ENCODE results near the gene CT55. TPM values are rescaled to one million over a fixed set of nuclear protein-coding genes. Genes with fewer than 3 reads are reported as not detected.
"Not testable (repeated sequence)": the region's sequence is repeated elsewhere in the genome, so short reads cannot be mapped to it uniquely, and the experiment has no call there.

CT55 gene
- total RNA-seq = not detected in 2 replicates

GRCh38 chrX:135170877-135171519, at the start of gene CT55:
CT55 (minus strand) TSS chrX:135171398; CDS start chrX:135171171, 227 bp downstream.
- no peaks in the 10 kb centered on the region for H3K27me3 ChIP-seq (ENCODE audit: control insufficient read depth, insufficient read depth, low read length)
- H3K36me3 ChIP-seq (ENCODE audit: control insufficient read depth, insufficient read depth, low read length) = no peaks in the 10 kb centered on the region
- DNase-seq (ENCODE audit: low read depth) = no peak
- no peak for TF ChIP-seq CTCF (IDR thresholded peaks at IDR 0.05; ENCODE audit: insufficient read depth, low read length, poor library complexity, severe bottlenecking)
- H3K4me3 ChIP-seq (ENCODE audit: low read depth, low read length) = no peak within 1 kb of the TSS

GRCh38 chrX:135213200-135213844, 42.1 kb upstream of the CT55 start:
- DNase-seq (ENCODE audit: low read depth) = no peak
- TF ChIP-seq CTCF (IDR thresholded peaks at IDR 0.05; ENCODE audit: insufficient read depth, low read length, poor library complexity, severe bottlenecking) = no peak
- Histone ChIP-seq H3K36me3 (ENCODE audit: control insufficient read depth, insufficient read depth, low read length) (no peaks in the 10 kb centered on the region), H3K4me3 (ENCODE audit: low read depth, low read length) (no peak overlapping the region), H3K27me3 (ENCODE audit: control insufficient read depth, insufficient read depth, low read length) (no peaks in the 10 kb centered on the region)

GRCh38 chrX:135206427-135206826, 35.2 kb upstream of the CT55 start:
- not testable (repeated sequence) for H3K36me3 ChIP-seq (ENCODE audit: control insufficient read depth, insufficient read depth, low read length); H3K4me3 ChIP-seq (ENCODE audit: low read depth, low read length); H3K27me3 ChIP-seq (ENCODE audit: control insufficient read depth, insufficient read depth, low read length); DNase-seq (ENCODE audit: low read depth)
- peak; percentile 11 for TF ChIP-seq CTCF (IDR thresholded peaks at IDR 0.05; ENCODE audit: insufficient read depth, low read length, poor library complexity, severe bottlenecking)

- no peak for DNase-seq (ENCODE audit: low read depth)
- TF ChIP-seq CTCF (IDR thresholded peaks at IDR 0.05; ENCODE audit: insufficient read depth, low read length, poor library complexity, severe bottlenecking) = no peak
- Histone ChIP-seq H3K27me3 (ENCODE audit: control insufficient read depth, insufficient read depth, low read length) (no peaks in the 10 kb centered on the region), H3K36me3 (ENCODE audit: control insufficient read depth, insufficient read depth, low read length) (no peaks in the 10 kb centered on the region), H3K4me3 (ENCODE audit: low read depth, low read length) (no peak overlapping the region)
Observed at GRCh38 chrX:135200297-135200696, 29.1 kb upstream of the CT55 start.

- Histone ChIP-seq H3K27me3 (ENCODE audit: control insufficient read depth, insufficient read depth, low read length) (no peaks in the 10 kb centered on the region), H3K36me3 (ENCODE audit: control insufficient read depth, insufficient read depth, low read length) (no peaks in the 10 kb centered on the region), H3K4me3 (ENCODE audit: low read depth, low read length) (no peak overlapping the region)
- no peak for DNase-seq (ENCODE audit: low read depth)
- no peak for TF ChIP-seq CTCF (IDR thresholded peaks at IDR 0.05; ENCODE audit: insufficient read depth, low read length, poor library complexity, severe bottlenecking)
Observed at GRCh38 chrX:135194684-135195083, 23.5 kb upstream of the CT55 start.
